WTC11 (cell line): ENCODE results near the gene NTF3. TPM values are rescaled to one million over a fixed set of nuclear protein-coding genes. Genes with fewer than 3 reads are reported as not detected.

Experiments
- ATAC-seq: fragments of 200-7000 bp; cut with Tn5 transposase; 2 replicates; pipeline ENCODE4 v1.10.0; 2021; ENCODE audit warnings: mild to moderate bottlenecking, moderate library complexity
- CTCF ChIA-PET: fragments of 300-600 bp; sonication (Branson Sonifier 250); formaldehyde crosslinking; loops from one replicate; lab custom pipeline; 2021; ENCODE audit warnings: antibody characterized with exemption; lab: Charles Lee
- POLR2A ChIA-PET: fragments of 350-600 bp; sonication (Branson Sonifier 250); formaldehyde crosslinking; loops from one replicate; lab custom pipeline; 2021; ENCODE audit warnings: antibody characterized with exemption; lab: Charles Lee
- DNase-seq: peaks from one replicate; pipeline ENCODE4 v3.0.0; 2021; ENCODE audit warnings: low spot score
- H3K27ac Mint-ChIP-seq: 2 replicates; pipeline ENCODE4 v1.8.0; 2021; ENCODE audit warnings: mixed read lengths
- H3K27me3 Mint-ChIP-seq: 2 replicates; pipeline ENCODE4 v1.8.0; 2021; ENCODE audit warnings: low read depth, mild to moderate bottlenecking, moderate library complexity, mixed read lengths
- H3K36me3 Mint-ChIP-seq: 2 replicates; pipeline ENCODE4 v1.8.0; 2021; ENCODE audit warnings: mixed read lengths
- H3K4me1 Mint-ChIP-seq: 2 replicates; pipeline ENCODE4 v1.8.0; 2022; ENCODE audit warnings: mixed read lengths
- H3K4me3 Mint-ChIP-seq: 2 replicates; pipeline ENCODE4 v1.8.0; 2021; ENCODE audit warnings: mild to moderate bottlenecking, moderate library complexity, mixed read lengths
- H3K9me3 Mint-ChIP-seq: 2 replicates; pipeline ENCODE4 v1.8.0; 2021; ENCODE audit warnings: mixed read lengths
- EMX1 ChIP-seq: fragments of 250-450 bp; sonication (Bioruptor Pico); IDR thresholded peaks from 2 replicates; pipeline ENCODE4 v1.8.0; 2021; ENCODE audit warnings: mild to moderate bottlenecking
- GABPB1 ChIP-seq: sonication (generic); formaldehyde crosslinking; IDR thresholded peaks from 2 replicates; pipeline ENCODE4 v1.8.1; 2023; ENCODE audit warnings: mild to moderate bottlenecking, missing genetic modification reagents
- NFYB ChIP-seq: sonication (generic); formaldehyde crosslinking; conservative IDR thresholded peaks from 2 replicates; pipeline ENCODE4 v1.8.0; 2022; ENCODE audit warnings: low read depth, missing genetic modification reagents
- NR1H2 ChIP-seq: sonication (generic); formaldehyde crosslinking; IDR thresholded peaks from 2 replicates; pipeline ENCODE4 v1.9.0; 2021; ENCODE audit warnings: mild to moderate bottlenecking, moderate library complexity, missing genetic modification reagents
- SOX15 ChIP-seq: fragments of 250-450 bp; sonication (Bioruptor Pico); IDR thresholded peaks from 2 replicates; pipeline ENCODE4 v1.9.0; 2021; ENCODE audit warnings: mild to moderate bottlenecking
- total RNA-seq: library from RNA; stranded (reverse); gene quantifications from 3 replicates; pipeline ENCODE4 v1.2.3, GENCODE V29; 2021
- TF ChIP-seq, protein P1 (sequence below): sonication (generic); formaldehyde crosslinking; IDR thresholded peaks from 2 replicates; pipeline ENCODE4 v1.8.1; 2023; ENCODE audit warnings: mild to moderate bottlenecking, missing genetic modification reagents, borderline replicate concordance
- TF ChIP-seq, protein P2 (sequence below): sonication (generic); formaldehyde crosslinking; IDR thresholded peaks from 2 replicates; pipeline ENCODE4 v1.8.1; 2022; ENCODE audit warnings: mild to moderate bottlenecking, moderate library complexity, missing genetic modification reagents
- TF ChIP-seq, protein P3 (sequence below): sonication (generic); formaldehyde crosslinking; IDR thresholded peaks from 2 replicates; pipeline ENCODE4 v1.8.1; 2022; ENCODE audit warnings: low read depth, mild to moderate bottlenecking, moderate library complexity, missing genetic modification reagents, borderline replicate concordance
- TF ChIP-seq, protein P4 (sequence below): sonication (generic); formaldehyde crosslinking; IDR thresholded peaks from 2 replicates; pipeline ENCODE4 v1.8.1; 2023; ENCODE audit warnings: mild to moderate bottlenecking, missing genetic modification reagents
- TF ChIP-seq, protein P5 (sequence below): sonication (generic); formaldehyde crosslinking; IDR thresholded peaks from 2 replicates; pipeline ENCODE4 v1.8.1; 2023; ENCODE audit warnings: mild to moderate bottlenecking, missing genetic modification reagents
- TF ChIP-seq, protein P6 (sequence below): sonication (generic); formaldehyde crosslinking; IDR thresholded peaks from 2 replicates; pipeline ENCODE4 v1.8.1; 2022; ENCODE audit warnings: low read depth, missing genetic modification reagents, borderline replicate concordance
- TF ChIP-seq, protein P7 (sequence below): sonication (generic); formaldehyde crosslinking; IDR thresholded peaks from 2 replicates; pipeline ENCODE4 v1.8.0; 2022; ENCODE audit warnings: mild to moderate bottlenecking, missing genetic modification reagents
- TF ChIP-seq, protein P8 (sequence below): fragments of 250-450 bp; sonication (Bioruptor Pico); IDR thresholded peaks from 2 replicates; pipeline ENCODE4 v1.9.0; 2021; ENCODE audit warnings: mild to moderate bottlenecking

The NTF3 gene
- total RNA-seq, 1 experiment from 2014 or later = 1.3 TPM

DNA sequence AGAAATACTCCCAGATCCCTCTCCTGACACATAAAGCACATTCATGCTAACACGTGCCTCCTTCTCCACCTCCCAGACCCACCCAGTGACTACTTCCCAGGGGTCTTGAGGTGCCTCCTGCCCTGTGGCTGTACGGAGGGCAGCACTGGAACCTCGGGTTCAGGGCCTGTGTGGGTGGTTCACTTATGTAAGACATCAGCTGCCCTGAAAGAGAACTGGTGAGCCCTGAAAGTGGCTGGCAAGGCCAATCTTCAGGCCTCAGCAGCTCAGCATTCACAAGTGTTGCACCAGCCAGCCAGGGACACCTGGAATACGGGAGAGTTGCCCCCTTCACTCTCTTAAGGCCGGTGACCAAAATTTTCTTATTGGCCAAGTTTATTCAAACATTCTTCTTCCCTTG is 38.9 kb upstream of the NTF3 start (continued):
- TF ChIP-seq, protein P1, sequence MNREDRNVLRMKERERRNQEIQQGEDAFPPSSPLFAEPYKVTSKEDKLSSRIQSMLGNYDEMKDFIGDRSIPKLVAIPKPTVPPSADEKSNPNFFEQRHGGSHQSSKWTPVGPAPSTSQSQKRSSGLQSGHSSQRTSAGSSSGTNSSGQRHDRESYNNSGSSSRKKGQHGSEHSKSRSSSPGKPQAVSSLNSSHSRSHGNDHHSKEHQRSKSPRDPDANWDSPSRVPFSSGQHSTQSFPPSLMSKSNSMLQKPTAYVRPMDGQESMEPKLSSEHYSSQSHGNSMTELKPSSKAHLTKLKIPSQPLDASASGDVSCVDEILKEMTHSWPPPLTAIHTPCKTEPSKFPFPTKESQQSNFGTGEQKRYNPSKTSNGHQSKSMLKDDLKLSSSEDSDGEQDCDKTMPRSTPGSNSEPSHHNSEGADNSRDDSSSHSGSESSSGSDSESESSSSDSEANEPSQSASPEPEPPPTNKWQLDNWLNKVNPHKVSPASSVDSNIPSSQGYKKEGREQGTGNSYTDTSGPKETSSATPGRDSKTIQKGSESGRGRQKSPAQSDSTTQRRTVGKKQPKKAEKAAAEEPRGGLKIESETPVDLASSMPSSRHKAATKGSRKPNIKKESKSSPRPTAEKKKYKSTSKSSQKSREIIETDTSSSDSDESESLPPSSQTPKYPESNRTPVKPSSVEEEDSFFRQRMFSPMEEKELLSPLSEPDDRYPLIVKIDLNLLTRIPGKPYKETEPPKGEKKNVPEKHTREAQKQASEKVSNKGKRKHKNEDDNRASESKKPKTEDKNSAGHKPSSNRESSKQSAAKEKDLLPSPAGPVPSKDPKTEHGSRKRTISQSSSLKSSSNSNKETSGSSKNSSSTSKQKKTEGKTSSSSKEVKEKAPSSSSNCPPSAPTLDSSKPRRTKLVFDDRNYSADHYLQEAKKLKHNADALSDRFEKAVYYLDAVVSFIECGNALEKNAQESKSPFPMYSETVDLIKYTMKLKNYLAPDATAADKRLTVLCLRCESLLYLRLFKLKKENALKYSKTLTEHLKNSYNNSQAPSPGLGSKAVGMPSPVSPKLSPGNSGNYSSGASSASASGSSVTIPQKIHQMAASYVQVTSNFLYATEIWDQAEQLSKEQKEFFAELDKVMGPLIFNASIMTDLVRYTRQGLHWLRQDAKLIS (CRISPR knock-in tag) = no peak
- TF ChIP-seq, protein P2, sequence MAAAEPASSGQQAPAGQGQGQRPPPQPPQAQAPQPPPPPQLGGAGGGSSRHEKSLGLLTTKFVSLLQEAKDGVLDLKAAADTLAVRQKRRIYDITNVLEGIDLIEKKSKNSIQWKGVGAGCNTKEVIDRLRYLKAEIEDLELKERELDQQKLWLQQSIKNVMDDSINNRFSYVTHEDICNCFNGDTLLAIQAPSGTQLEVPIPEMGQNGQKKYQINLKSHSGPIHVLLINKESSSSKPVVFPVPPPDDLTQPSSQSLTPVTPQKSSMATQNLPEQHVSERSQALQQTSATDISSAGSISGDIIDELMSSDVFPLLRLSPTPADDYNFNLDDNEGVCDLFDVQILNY (CRISPR knock-in tag) = no peak
- TF ChIP-seq GABPB1 (no peak), NFYB (CRISPR knock-in tag) (no peak)
- TF ChIP-seq, protein P3, sequence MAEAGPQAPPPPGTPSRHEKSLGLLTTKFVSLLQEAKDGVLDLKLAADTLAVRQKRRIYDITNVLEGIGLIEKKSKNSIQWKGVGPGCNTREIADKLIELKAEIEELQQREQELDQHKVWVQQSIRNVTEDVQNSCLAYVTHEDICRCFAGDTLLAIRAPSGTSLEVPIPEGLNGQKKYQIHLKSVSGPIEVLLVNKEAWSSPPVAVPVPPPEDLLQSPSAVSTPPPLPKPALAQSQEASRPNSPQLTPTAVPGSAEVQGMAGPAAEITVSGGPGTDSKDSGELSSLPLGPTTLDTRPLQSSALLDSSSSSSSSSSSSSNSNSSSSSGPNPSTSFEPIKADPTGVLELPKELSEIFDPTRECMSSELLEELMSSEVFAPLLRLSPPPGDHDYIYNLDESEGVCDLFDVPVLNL = no peak
- TF ChIP-seq, protein P4, sequence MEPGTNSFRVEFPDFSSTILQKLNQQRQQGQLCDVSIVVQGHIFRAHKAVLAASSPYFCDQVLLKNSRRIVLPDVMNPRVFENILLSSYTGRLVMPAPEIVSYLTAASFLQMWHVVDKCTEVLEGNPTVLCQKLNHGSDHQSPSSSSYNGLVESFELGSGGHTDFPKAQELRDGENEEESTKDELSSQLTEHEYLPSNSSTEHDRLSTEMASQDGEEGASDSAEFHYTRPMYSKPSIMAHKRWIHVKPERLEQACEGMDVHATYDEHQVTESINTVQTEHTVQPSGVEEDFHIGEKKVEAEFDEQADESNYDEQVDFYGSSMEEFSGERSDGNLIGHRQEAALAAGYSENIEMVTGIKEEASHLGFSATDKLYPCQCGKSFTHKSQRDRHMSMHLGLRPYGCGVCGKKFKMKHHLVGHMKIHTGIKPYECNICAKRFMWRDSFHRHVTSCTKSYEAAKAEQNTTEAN = no peak

DNA sequence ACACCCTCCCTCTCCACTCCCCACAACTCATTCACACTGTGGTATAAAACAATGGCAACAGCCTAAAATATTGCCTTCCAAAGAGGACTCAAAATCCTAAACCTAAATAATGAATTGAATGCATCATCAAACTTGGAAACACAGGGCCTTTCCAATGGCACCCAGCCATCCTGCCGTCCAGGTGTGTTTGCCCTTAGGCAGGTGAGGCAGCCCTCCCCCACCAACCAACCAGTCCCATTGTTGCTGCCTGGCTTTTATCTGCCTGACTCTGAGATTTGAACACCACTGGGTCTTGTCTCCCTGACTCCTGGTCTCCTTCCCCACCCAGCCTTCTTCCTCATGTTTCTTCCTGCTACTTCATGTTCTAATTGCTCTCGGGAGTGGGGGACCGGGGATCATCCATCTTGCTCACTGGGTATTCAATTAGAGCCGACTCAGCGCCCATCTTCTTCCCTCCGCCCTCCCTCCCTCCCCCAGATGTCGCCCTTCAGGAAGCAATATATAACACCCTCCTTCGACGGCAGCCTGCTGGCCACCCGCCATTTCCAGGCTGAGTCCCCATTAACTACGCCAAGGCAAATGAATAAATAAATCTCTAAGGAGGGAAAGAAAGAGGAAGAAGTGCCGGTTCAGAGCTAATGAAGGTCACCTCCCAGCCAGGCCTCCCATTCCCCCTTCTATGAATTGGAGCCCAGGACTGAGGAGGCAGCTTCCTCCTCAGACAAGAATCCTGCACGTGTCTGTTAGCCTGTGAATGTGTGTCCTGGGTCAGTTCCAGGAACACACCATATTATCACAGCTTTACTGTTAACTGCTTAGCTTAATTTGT is 36.3 kb upstream of the NTF3 start:
- ATAC-seq (no peak; the same call in 1 of the 2 replicates), DNase-seq (no peak)
- ChIA-PET CTCF (interaction anchor here (0.6 kb wide), 1 partner anchor 224 kb away, joined by 5 read pairs; no protein-coding TSS in a partner anchor), POLR2A (no interaction called here)
- H3K4me1 Mint-ChIP-seq = peaks cover 19% of the 10 kb centered on the region
- no peaks in the 10 kb centered on the region for H3K9me3 Mint-ChIP-seq
- no peak overlapping the region for H3K27ac Mint-ChIP-seq
- TF ChIP-seq, protein P5, sequence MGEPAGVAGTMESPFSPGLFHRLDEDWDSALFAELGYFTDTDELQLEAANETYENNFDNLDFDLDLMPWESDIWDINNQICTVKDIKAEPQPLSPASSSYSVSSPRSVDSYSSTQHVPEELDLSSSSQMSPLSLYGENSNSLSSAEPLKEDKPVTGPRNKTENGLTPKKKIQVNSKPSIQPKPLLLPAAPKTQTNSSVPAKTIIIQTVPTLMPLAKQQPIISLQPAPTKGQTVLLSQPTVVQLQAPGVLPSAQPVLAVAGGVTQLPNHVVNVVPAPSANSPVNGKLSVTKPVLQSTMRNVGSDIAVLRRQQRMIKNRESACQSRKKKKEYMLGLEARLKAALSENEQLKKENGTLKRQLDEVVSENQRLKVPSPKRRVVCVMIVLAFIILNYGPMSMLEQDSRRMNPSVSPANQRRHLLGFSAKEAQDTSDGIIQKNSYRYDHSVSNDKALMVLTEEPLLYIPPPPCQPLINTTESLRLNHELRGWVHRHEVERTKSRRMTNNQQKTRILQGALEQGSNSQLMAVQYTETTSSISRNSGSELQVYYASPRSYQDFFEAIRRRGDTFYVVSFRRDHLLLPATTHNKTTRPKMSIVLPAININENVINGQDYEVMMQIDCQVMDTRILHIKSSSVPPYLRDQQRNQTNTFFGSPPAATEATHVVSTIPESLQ (CRISPR knock-in tag) = no peak
- TF ChIP-seq NR1H2 (CRISPR knock-in tag) (no peak), SOX15 (no peak), EMX1 (CRISPR knock-in tag) (no peak)
- TF ChIP-seq, protein P4 = no peak
- TF ChIP-seq, protein P6, sequence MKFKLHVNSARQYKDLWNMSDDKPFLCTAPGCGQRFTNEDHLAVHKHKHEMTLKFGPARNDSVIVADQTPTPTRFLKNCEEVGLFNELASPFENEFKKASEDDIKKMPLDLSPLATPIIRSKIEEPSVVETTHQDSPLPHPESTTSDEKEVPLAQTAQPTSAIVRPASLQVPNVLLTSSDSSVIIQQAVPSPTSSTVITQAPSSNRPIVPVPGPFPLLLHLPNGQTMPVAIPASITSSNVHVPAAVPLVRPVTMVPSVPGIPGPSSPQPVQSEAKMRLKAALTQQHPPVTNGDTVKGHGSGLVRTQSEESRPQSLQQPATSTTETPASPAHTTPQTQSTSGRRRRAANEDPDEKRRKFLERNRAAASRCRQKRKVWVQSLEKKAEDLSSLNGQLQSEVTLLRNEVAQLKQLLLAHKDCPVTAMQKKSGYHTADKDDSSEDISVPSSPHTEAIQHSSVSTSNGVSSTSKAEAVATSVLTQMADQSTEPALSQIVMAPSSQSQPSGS (CRISPR knock-in tag) = no peak
- TF ChIP-seq, protein P7, sequence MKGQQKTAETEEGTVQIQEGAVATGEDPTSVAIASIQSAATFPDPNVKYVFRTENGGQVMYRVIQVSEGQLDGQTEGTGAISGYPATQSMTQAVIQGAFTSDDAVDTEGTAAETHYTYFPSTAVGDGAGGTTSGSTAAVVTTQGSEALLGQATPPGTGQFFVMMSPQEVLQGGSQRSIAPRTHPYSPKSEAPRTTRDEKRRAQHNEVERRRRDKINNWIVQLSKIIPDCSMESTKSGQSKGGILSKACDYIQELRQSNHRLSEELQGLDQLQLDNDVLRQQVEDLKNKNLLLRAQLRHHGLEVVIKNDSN (CRISPR knock-in tag) = no peak
- TF ChIP-seq, protein P8, sequence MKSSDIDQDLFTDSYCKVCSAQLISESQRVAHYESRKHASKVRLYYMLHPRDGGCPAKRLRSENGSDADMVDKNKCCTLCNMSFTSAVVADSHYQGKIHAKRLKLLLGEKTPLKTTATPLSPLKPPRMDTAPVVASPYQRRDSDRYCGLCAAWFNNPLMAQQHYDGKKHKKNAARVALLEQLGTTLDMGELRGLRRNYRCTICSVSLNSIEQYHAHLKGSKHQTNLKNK (CRISPR knock-in tag) = no peak
- TF ChIP-seq, protein P1 (CRISPR knock-in tag) = no peak
- H3K27me3 Mint-ChIP-seq = no peaks in the 10 kb centered on the region
- no peaks in the 10 kb centered on the region for H3K36me3 Mint-ChIP-seq
- H3K4me3 Mint-ChIP-seq = no peak overlapping the region
